Kidney epithelial cell (primary cell): ENCODE measurements around the gene WAS. TPM values are rescaled to one million over a fixed set of nuclear protein-coding genes. Genes with fewer than 3 reads are reported as not detected.

Source experiments
- DNase-seq: peaks from one replicate; pipeline ENCODE4 v3.0.0-alpha.2; 2010; ENCODE audit warnings: low read depth
- H3K27me3 ChIP-seq: 2 replicates; pipeline ENCODE4 v1.6.0; 2011; ENCODE audit warnings: low read length; ENCODE audit not compliant: control insufficient read depth, insufficient read depth
- H3K36me3 ChIP-seq: 2 replicates; pipeline ENCODE4 v1.5.1; 2011; ENCODE audit warnings: low read length; ENCODE audit not compliant: control insufficient read depth, insufficient read depth
- H3K4me3 ChIP-seq: 2 replicates; pipeline ENCODE4 v1.5.1; 2011; ENCODE audit warnings: low read depth, mild to moderate bottlenecking, control low read depth, low read length
- CTCF ChIP-seq: IDR thresholded peaks from 2 replicates; pipeline ENCODE4 v1.5.1; 2011; ENCODE audit warnings: mild to moderate bottlenecking, moderate library complexity, low read length, control low read depth, inconsistent platforms; ENCODE audit not compliant: insufficient read depth, poor library complexity, severe bottlenecking
- total RNA-seq: library from RNA; depleted of rRNA; stranded (reverse); fragments of >200 nt; gene quantifications from 2 replicates; pipeline ENCODE4 v1.2.3, GENCODE V29; 2015

WAS gene
- total RNA-seq, 1 donor from 2014 or later: 2.2 TPM

GRCh38 chrX:48737940-48738339, 54.3 kb downstream of the WAS start:
- Histone ChIP-seq H3K36me3 (no peaks in the 10 kb centered on the region), H3K27me3 (no peaks in the 10 kb centered on the region), H3K4me3 (peak overlapping the region; percentile 64)
- no peak for TF ChIP-seq CTCF
- no peak for DNase-seq

Other genes with a start within 250 kb of the WAS start
- gene SLC38A5, start 213.5 kb upstream of the WAS start, total RNA-seq: 28.3 and 32.8 TPM in 2 replicates
- 80.3 and 91.4 TPM in 2 replicates for gene FTSJ1, start 207.6 kb upstream of the WAS start, total RNA-seq
- gene PORCN, start 174.8 kb upstream of the WAS start, total RNA-seq: 12.7 and 14.5 TPM in 2 replicates
- 40.2 and 72.5 TPM in 2 replicates for gene EBP, start 162.0 kb upstream of the WAS start, total RNA-seq
- gene TBC1D25, start 144.1 kb upstream of the WAS start, total RNA-seq: 6.6 and 10.4 TPM in 2 replicates
- 264 and 285 TPM in 2 replicates for gene RBM3, start 109.3 kb upstream of the WAS start, total RNA-seq
- gene WDR13, start 86.3 kb upstream of the WAS start, total RNA-seq: 117 and 122 TPM in 2 replicates
- gene SUV39H1, start 12.9 kb downstream of the WAS start, total RNA-seq: 7.6 and 10.9 TPM in 2 replicates
- gene GLOD5, start 77.9 kb downstream of the WAS start, total RNA-seq: not detected in 2 replicates
- not detected in 2 replicates for gene GATA1, start 102.8 kb downstream of the WAS start, total RNA-seq
- 52.5 and 62.6 TPM in 2 replicates for gene HDAC6, start 118.3 kb downstream of the WAS start, total RNA-seq
- gene ERAS, start 142.7 kb downstream of the WAS start, total RNA-seq: not detected in 2 replicates
- gene PCSK1N, start 151.8 kb downstream of the WAS start, total RNA-seq: 42.5 and 66.6 TPM in 2 replicates
- gene TIMM17B, start 214.0 kb downstream of the WAS start, total RNA-seq: 89.4 and 100 TPM in 2 replicates
- gene PQBP1, start 214.1 kb downstream of the WAS start, total RNA-seq: 73.2 and 92.5 TPM in 2 replicates
- gene SLC35A2, start 227.8 kb downstream of the WAS start, total RNA-seq: 34.3 and 40.9 TPM in 2 replicates
- gene PIM2, start 235.2 kb downstream of the WAS start, total RNA-seq: 6.8 and 7.9 TPM in 2 replicates